ENCODE results near the gene RPA3. TPM values are rescaled to one million over a fixed set of nuclear protein-coding genes. Genes with fewer than 3 reads are reported as not detected.

RPA3 gene
- 119 and 137 TPM in 2 replicates for polyA plus RNA-seq (2014; cell fraction: cytosol; rRNA removed)
- polyA plus RNA-seq (2014; cell fraction: nucleus; rRNA removed), result 111 and 157 TPM in 2 replicates

DNA sequence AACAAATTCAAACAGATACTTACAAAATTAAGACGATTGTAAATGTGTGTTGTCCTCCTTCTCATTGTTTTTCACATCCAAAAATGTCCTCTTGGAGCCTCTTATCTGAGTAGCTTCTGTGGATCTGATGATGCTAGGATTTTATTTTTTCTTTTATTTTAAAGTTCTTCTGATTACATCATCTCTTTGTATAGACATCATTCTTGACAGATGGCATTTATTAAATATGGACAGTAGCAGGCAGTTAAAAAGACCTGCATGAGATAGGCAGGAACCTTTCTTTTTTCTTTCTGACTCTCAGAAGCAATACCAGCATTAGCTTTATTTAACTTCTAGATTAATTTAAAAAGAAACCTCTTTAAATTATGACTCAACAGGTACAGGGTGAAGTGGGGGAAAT is at the start of gene RPA3:
Gene RPA3 (minus strand): TSS at position 116 of the 400 bp plus-strand sequence. CDS start 78,189 bp downstream, outside the sequence.
- no peak for DNase-seq (ENCODE audit: low spot score)

DNA sequence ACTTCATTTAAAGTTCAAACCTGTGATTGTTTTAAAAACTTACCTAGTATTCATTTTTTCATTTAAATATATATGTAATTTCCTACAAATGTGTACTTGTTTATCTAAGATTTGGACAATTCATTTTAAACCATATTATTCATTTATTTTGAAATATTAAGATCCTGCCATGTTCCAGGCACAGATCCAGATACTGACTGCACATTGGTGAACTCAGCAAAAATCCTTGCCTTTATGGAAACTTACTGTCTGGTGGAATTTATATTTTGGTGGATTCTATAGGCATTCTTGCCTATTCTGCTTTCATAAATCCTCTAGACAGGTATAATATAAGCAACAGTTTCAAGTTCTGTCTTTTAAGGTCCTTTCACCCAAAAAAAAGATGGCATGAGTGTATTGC is 48.3 kb upstream of the RPA3 start:
- no peak for DNase-seq (ENCODE audit: low spot score)

DNA sequence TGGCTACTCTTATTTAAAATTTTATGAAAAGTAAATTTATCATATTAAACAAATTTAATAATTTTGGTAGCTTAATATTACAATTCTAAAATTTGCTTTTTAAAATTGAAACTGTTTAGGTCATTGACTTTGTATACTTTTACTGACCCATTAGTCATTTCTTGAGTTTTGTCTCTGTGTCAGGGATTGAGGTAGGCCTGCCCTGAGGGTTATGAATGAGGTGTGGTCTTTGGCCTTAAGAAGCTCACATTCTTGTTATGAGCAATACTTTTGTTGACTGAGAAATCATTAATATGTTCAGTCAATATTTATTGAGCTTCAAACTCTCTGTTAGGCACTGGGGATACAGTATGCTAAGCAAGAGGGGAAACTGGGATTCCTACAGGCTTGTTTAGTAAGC is 47.0 kb upstream of the RPA3 start:
- no peak for DNase-seq (ENCODE audit: low spot score)

DNA sequence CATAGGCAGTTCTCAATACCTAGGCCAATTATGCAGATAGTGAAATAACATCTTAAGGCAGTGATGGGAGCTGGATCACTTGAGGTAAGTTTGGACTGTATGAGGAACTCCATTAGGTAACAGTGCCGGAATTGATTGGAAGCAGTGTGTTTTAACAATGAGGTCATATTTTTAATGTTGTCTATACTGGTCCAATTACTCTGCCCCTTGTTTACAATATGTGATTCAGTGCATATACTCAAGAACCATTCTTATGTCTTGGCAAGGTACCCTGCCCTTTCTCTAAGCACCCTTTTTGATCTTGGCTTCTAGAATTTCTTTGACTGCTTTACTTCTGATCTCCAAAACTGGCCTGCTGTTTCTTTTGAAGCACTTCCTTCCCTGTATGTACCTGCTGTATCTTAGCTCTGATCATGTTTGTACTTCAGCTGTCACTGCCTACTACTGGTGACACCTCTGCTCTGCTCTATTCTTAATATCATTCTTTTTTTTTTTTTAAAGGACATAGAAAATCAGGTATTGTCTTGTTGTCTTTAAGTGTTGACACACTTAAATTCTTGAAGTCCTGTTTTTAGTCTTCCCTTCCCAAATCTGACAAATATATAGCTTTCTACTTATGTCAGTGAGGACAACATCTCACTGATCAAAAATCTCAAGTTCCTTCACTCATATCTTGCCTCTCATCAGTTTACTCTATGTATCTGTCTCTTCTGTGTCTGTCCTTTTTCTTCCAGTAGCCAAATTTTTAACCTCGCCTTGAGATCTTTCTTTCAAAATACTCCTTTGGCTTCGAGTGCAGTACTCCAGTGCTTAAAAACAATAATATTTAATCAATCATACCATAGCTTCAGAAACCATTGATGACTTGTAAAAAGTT is 46.4 kb upstream of the RPA3 start:
- DNase-seq (ENCODE audit: low spot score), result no peak

DNA sequence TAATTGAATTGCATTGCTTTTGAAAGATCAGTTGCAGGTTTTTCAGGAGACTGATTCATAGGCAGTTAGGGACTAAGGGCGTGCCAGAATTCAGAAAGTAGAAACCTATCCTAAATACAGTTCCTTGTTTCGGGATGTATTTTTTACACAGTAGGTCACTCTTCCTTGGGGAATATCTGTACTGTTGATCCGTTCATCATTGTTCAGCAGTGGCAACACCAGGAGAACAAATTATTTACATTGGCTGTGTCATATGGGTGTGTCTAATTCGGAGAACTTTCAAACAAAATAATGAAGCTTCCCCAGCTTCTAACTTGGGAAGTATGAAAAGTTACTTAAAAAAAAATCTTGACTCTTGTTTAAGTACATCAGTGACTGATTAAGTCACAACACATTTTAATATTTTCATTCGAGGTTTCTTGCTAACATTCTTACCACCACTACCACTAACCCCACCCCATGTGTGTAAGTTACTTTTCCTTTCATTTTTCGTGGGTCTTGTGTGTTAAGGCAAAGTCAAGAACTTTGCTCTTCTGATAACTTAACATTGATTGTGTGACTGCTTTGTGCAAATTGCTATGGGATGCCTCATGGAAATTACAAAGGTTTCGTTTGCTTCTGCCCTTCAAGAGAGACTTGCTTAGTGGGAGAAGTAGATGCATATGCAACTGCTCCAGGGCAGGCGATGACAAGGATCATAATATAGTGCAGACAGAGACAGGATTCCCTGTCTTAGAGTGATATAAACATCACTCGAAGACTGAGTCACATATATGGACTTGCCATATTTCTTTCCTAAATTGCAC is 43.8 kb upstream of the RPA3 start:
- peak; percentile 20 for DNase-seq (ENCODE audit: low spot score)

DNA sequence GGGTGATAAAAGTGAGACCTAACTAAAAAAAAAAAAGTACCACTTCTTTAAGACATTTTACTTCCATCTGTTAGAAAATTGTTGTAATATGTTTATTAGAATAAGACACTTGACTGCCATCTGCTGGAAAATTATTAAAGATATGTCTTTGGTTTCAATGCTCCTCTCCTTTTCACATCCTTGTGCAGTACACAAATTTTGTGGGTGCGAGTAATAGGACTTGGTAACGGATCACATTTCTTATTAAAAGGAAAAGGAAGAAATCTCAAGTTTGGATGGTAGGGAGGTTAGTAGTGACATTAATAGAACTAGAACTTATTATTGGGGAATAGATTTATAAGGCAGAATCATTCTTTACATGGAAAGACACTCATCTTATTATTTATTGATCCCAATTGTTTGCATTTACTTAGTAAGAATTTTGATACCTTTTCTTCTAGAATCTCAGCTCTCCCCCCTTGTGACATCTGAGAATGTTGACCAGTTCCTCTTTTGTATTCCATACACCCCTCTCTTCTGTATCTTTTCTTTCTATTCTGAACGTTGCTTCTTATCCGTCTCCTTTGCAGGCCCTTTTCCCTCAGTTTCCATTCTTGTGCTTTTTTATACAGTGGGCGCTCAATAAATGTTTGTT is 43.0 kb upstream of the RPA3 start:
- no peak for DNase-seq (ENCODE audit: low spot score)

DNA sequence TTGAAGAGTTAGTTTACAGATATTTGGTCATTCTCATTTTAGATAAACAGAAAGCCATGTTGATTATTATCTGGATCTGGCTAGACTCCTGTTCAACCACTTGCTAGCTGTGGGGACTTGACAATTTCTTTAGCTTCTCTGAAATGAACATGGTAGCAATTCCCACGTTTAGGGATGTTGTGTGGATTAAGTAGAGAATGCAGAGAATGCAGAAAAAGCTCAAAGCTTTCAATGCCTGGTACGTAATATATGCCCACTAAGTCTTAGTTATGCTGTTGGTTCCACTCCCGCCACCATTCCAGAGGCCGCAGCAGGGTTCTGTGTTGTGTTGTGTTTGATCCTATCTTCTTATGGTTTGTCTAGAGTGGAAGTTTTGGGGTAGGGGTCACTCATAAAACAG is 39.2 kb upstream of the RPA3 start:
- no peak for DNase-seq (ENCODE audit: low spot score)

DNA sequence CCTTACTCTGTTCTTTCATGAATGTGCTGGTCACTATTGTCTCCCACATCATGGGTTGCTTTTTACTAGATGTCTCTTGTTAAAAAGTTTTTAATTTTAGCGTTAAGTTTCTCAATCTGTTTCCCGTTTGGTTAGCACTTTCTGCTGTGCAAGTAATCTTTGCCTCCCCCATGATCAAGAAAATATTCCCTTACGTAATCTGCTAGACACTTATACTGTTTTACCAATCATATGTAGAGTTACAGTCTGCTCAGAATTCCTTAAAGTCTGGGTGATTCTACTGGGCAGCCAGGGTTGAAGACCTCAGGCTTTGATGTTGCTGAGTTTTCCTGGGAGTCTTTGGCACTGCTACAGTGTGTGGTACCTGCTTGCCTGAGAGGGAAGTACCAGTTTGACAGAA is 38.2 kb upstream of the RPA3 start:
- no peak for DNase-seq (ENCODE audit: low spot score)

DNA sequence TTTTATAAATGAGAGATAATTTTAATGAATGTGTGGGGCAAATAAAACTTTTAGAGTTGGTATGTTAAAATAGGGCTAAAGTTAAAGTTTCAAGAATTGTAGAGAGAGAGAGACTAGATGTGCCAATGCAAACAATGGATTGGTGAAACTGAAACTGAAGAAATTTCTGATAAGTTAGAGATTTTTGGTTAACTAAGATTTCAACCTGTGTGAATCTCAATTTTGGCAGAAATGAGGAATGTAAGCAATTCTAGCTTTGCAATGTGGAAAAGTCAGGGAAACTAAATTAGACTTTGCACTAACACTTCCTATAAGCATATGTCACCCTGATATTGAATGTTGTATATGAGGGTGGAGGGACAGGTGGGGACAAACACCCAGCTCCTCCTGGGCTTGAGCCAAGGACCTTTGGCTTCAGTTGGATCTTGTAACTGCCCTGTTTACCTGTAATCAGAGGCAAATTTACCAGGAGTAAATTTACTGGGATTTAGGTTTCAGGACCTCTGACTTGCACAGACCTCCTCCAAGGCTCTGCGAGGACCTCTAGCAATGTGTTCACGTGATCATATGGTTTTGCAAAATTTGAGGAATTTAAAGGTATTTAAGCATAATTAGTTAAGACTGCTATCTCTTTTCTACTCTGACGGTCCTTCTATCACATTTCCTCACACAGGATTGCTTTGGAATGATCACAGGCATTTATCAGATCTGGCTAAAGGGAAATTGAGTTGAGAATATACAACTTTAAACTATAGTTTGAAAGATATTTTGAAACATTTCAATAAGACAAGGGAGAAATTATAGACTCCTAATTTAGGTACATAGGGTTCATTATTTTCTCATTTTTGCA is 33.1 kb upstream of the RPA3 start:
- DNase-seq (ENCODE audit: low spot score), result no peak

DNA sequence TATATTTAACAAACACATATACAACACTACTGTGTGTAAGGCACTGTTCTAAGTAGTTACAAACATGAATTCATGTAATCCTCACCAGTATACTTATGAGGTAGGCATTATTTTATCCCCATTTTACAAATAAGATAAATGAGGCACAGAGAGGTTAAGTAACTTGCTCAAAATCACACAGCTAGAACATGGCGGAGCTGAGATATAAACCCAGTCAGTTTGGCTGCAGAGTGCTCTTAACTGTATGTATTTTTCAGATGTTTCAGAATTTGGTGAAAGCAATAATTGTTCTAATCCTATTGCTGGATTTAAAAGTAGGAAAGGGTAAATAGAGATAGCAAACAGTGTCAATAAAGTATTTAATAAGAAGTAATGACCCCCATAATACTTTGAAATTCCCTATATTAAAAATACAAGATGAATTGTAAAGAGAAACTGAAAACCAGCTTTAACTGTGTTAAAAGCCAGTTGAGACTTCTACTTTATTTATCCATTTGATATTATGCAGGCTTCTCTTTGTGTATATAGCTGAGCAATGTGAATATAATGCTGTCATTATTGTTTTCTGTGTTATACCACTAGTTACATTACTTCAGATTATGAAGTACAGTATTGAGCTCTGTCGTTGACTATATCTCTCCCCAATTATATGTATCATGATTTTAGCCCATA is 32.3 kb upstream of the RPA3 start:
- no peak for DNase-seq (ENCODE audit: low spot score)

DNA sequence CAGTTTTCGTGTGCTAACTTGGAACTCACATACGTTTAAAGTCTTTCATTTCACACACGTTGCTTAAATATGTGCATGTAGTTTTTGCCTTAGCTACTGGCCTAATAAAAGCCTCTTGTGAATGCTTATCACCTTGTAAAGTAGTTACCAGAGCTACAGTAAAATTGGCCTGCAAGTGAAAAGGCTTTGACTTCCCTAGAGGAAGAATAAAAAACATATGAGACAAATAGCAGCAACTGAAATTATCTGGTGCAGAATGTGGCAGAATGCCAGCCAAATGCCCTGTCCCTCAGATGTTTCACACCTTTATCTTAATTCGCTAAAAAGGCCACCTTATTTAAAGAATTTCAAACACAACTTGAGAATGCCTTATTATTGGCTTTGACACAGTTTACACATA is 28.1 kb upstream of the RPA3 start:
- no peak for DNase-seq (ENCODE audit: low spot score)

DNA sequence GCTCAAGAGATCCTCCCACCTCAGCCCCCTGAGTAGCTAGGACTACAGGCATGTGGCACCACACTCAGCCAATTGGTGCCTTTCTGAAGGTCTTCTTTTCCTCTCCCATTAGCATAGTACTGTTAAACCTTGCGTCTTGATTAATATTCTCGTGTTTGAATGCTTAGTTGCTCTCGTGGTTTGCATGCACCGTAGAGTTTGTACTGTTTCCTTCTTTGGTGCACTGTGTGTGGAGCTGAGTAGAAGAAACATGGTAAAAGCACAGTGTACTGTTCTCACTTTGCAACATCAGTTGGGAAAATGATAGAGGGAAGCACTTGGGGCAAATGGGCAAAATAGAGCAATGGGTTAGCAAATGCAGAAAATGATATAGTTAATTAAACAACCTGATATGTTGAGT is 27.6 kb upstream of the RPA3 start:
- no peak for DNase-seq (ENCODE audit: low spot score)

DNA sequence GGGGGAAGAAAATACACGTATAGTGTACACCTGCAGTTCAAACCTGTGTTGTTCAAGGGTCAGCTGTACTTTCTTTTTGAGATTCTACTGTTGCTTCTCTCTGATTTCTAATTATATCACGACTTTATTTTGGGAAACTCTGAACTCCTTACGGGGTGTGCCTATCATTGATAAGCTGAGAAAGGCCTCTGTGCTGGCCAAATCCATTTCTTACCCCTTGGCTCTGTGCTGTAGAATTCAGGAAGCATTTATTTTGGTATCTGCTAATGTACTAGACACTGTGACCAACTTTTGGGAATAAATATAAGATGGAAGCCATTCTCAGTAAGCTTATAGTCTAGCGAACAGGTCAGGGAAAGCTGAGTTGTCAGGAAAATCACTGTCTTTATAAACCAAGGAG is 26.9 kb upstream of the RPA3 start:
- DNase-seq (ENCODE audit: low spot score), result no peak

DNA sequence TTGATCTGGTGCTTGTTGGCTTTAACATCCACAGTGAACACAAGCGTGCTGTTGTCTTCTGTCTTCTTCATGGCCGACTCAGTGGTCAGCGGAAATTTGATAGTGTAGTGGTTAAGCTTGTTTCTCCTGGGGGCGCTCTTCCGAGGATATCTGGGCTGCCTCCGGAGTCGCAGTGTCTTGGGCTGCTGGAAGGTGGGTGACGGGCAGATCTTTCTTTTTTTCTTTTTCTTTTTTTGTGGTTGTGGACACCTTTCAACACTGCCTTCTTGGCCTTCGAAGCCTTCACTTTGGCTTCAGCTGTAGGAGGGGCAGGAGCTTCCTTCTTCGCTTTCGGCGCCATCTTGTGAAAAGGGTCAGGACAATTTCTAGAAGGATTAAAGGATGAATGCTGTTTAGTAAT is 23.8 kb upstream of the RPA3 start:
- DNase-seq (ENCODE audit: low spot score), result no peak

DNA sequence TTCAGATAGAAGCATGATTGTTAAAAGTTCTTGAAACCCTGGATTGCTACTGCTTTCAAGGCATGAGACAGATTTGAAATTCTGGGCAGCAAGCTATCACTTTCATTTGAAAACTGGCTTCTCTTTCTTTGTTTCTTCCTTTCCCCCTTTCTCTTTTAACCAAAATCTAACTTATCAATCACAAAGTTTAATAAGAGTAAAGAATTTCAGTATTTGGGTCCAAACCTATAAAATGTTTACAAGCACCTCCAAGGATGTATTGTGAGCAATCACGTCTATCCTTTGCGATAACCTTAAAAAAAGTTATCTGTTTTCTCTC is 21.6 kb upstream of the RPA3 start:
- no peak for DNase-seq (ENCODE audit: low spot score)

DNA sequence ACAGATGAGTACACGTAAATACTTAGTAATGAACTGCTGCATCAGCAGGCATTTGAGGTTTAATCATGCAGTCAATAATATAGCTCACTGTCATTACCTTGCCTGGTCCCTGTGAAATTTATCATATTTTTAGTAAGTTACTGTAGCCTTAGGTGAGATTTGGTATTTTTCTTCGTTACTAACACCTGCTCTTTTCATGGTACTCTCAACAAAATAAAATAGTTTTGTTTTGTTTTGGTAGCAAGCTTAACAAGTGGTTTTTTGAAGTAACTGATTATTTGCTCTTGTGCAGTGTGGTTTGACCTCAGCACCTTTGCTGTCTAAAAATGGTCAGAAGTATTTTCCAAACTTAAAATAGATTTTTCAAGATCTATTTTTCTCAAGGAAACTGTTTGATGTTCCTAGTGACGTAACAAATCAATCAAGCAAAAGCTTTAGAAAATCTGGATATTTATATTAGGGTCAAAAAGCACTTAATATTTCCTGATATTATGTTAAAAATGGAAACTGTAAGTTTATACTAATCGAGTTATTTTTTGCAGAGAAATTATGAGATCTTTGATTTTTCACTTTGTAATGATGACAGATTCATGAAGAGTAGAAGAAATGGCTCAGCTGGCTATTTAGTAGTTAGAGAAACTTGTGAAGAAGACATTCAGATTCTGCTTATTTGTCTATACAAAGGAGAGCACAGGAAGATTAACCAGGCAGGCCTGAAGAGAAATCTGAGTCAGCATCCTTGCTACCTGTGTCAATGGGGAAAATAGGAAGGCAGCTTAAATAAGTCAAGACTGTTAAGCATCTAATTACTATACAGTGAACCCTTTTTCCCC is 21.0 kb upstream of the RPA3 start:
- no peak for DNase-seq (ENCODE audit: low spot score)

DNA sequence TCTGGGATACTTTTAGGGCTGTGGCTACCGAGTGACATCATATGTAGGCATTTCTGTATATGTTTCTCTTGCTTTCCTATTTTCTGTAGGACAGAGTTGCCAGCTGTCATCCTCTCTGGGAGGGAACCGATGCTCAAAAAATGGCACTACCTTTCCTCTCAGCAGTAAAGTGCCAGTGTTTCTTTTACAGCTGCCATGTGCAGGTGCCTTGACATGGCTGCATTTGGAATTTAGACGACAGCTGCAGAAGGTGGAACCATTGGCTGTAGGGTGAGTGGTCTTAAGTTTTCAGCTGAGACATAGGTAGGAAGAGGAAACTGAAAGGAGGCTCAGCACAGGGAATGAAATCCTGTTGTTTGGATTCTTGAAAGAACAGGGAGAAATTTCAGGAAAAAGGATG is 20.2 kb upstream of the RPA3 start:
- no peak for DNase-seq (ENCODE audit: low spot score)

DNA sequence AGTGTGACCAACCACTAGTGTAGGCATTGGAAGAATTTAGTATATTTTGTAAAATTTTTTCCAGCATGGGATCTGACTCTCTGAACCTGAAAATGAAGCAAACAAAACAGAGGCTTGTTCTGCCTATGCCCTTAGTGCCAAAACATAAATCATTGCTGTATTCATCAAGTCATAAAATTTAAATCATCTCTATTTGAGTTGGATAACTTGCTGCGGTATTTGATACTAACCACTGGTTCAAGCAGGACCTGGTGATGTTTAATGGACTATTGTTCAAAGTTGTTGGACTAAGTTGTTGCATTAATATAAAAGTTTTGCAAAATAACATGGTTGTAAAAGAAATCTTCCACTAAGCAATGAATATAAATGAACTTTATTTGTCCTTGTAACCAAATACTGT is 19.8 kb upstream of the RPA3 start:
- DNase-seq (ENCODE audit: low spot score), result no peak

DNA sequence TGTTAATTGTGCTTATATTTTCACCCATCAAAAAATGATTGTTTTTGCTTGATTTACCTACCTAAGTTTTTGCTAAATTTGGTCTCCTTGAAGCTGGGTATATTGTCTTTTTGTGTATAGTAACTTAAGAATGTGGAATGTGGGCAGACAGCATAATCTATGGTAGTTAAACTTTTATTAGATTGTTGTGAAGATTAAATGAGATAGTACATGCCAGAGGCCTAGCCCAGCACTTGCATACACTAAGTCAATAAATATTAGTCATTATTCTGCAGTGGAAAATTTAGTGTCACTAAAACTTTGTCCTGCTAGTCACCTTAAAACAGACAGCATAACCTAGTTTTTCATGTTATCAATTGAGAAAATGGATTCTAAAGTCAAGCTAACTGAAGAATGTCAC is 19.3 kb upstream of the RPA3 start:
- DNase-seq (ENCODE audit: low spot score), result no peak

DNA sequence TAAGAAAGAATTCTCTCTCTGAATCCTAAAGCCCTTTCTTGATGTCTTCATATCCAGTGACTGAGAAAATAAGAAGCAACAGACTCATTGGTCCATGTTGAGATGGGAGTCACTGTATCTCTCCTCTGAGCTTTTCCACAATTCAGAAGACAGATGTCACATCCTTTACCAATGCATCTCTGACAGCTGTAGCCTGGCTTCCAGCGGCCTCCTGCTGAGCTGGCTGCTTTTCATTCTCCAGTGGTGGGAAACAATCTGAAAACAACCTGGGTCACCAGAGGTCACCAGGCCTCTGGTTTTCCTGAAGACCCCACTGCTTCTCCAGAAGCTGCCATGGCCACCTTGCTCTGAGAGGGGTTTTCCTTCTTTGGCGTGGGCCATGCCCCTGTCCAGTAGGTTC is 18.3 kb upstream of the RPA3 start:
- DNase-seq (ENCODE audit: low spot score), result no peak
